Mucosa of gallbladder (tissue), 1 donor: ENCODE results near the gene NLGN2. TPM values are rescaled to one million over a fixed set of nuclear protein-coding genes. Genes with fewer than 3 reads are reported as not detected.

Experiments used
- DNase-seq: peaks from one replicate; pipeline ENCODE4 v3.0.0-alpha.2; 2020; ENCODE audit warnings: low spot score
- total RNA-seq: library from RNA; stranded (reverse); gene quantifications from one replicate; pipeline ENCODE4 v1.2.1, GENCODE V29; 2021
- donor health status: DM: no; HTN: no; CAD: no.

NLGN2 gene
- total RNA-seq, 1 donor from 2014 or later, result 35.2 TPM

DNA sequence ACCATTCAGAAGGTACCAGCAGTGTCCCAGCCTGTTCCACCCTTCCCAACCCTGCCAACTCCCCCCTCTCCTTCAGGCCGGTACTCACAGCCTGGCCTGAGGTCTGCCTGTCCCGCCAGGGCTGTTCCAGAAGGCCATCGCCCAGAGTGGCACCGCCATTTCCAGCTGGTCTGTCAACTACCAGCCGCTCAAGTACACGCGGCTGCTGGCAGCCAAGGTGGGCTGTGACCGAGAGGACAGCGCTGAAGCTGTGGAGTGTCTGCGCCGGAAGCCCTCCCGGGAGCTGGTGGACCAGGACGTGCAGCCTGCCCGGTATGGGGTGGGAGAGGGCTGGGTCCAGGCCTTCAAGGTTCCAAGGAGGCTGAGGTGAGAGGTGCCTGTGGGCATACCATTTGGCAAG, 7.2 kb downstream of the NLGN2 start:
- DNase-seq, result no peak

DNA sequence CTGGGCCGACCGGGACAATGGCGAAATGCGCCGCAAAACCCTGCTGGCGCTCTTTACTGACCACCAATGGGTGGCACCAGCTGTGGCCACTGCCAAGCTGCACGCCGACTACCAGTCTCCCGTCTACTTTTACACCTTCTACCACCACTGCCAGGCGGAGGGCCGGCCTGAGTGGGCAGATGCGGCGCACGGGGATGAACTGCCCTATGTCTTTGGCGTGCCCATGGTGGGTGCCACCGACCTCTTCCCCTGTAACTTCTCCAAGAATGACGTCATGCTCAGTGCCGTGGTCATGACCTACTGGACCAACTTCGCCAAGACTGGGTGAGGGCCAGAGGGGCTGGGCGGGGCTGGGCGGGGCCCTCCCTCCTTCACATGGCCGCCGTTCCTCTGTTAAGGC, 8.1 kb downstream of the NLGN2 start:
- no peak for DNase-seq

DNA sequence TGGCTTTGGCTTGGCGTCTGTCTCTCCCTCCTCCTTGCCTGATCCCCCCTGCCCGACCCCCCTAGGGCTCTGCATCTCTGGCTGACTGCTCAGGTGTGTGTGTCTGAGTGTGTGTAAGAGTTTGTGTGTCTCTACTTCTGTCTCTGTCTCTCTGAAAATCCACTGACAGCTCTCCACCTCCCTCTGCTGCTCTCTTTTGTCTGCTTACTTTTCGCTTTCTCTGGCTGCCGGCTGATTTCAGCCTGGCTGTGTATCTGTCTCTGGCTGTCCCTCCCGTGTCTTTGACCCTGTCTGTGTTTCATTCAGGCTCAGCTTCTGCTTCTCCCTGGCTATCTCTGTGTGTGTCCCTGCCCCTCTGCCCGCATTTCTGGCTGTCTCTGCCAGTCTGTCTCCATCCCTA, 8.7 kb downstream of the NLGN2 start:
- no peak for DNase-seq

DNA sequence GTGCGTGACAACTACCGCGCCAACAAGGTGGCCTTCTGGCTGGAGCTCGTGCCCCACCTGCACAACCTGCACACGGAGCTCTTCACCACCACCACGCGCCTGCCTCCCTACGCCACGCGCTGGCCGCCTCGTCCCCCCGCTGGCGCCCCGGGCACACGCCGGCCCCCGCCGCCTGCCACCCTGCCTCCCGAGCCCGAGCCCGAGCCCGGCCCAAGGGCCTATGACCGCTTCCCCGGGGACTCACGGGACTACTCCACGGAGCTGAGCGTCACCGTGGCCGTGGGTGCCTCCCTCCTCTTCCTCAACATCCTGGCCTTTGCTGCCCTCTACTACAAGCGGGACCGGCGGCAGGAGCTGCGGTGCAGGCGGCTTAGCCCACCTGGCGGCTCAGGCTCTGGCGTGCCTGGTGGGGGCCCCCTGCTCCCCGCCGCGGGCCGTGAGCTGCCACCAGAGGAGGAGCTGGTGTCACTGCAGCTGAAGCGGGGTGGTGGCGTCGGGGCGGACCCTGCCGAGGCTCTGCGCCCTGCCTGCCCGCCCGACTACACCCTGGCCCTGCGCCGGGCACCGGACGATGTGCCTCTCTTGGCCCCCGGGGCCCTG, 9.5 kb downstream of the NLGN2 start:
- no peak for DNase-seq

DNA sequence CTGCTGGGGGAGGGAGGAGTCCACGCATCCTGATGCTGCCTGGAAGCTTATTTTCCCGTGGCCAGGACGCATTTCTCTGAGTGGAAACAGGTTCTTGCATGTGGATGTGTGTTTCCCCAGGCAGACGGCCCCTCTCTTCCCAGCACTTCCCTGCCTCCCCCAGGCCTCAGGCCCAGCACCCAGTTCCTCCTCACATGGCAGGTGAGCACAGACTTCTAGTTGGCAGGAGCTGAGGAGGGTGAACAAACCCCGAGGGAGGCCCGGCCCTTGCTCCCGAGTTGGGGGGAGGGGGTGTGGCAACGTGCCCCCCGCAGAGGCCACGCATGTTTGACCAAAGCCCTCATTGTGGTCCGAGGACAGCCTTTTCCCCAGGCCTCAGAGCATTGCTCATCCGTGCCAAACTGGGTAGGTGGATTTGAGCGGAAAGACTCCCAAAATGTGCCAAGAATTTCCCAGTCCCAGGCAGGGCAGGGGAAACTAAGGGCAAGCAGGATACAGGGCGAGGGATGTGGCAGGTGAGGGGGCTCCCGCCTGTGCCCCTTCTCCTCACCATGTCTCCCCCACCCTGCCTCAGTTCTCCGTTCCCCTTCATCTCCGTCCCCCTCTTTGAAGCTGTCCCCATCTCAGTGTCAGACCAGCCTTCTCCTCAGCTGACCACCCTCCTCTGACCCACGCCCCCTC, 11.0 kb downstream of the NLGN2 start:
- DNase-seq, result no peak

DNA sequence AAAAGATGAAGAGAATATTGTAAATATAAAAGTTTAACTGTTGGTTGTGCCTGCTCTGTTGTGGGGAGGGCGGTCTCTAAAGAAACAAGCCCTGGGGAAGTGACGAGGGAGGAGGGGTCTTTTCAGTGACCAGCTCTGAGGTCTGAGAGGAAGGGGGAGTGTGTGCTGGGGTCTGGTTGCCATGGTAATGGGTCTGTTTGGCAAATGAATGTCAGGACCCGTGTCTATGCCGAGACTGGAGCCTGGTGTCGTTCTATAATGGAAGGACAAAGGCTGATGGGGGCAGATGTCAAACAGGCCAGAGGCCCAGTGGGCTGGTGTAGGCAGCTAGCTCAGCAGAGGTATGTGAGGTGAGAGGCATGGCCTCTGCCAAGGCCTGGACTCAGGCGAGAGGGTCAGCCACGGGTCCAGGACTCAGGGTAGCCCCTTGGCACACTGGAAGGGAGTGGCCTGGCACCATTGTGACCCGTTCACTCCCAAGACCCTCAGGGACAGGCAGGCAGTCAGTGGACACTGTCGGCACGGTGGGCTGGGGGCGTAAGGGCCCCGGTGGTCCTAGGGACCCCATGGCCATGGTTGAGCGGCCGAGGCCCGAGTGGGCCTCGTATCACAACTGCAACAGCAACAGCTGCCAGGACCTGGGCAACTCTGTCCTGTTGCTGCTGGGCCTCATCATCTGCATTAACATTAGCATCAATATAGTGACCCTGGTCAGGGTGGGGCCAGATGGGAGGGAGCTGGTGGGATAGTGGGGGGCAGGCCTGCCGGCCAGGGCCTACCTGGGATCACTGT, 12.4 kb downstream of the NLGN2 start, which contains the start of gene SPEM1:
Gene SPEM1 (plus strand): TSS at position 506 of the 792 bp plus-strand sequence. CDS start 61 bp downstream, at position 567.
- no peak for DNase-seq

DNA sequence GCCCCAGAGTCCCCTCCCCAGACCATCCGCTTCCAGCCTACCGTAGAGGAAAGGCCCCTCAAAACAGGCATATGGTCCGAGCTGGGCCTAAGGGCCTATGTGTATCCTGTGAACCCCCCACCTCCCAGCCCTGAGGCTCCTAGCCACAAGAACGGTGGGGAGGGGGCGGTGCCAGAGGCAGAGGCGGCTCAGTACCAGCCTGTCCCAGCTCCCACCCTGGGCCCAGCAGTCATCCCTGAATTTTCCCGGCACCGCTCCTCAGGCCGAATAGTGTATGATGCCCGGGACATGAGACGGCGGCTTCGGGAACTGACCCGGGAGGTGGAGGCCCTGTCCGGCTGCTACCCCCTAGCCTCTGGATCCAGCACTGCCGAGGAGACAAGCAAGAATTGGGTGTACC, 13.5 kb downstream of the NLGN2 start:
- no peak for DNase-seq

DNA sequence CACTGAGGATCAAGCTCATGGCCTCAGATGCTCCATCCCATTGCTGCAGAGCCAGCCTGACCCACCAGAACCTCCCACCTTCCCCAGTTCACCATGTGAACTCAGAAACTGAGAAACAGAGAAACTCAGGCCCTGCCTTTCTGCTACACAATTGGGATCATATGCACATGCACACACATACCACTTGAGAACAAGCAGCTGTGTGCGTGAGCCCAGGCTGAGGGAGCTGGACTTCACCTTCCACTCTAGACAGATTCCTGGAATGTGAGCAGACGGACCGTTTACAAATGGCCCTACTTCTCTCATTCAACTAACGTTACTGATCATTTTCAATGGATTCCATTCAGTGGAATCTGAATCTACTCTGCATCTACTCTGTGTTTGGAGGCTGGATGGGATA, 16.0 kb downstream of the NLGN2 start:
- DNase-seq, result no peak

DNA sequence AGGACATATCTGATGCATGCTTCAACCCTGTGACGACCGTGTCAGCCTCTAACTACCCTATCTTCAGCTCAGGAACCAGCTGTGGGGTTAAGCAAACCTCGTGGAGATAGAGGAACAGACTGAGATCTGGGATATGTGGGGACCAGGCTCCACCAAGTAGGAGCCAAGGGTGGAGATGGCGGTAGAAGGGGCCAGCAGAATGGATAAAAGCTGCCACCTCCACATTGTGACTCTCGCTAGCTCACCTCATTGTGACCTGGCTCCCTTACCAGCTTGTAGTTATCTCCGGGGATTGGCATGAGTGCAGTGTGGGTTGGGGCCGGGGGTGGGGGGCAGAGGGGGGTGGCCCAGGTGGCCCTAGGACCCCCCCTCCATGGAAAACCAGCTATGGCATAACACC, 17.7 kb downstream of the NLGN2 start, which contains the start of gene SPEM2:
Gene SPEM2 (plus strand): TSS at position 301 of the 400 bp plus-strand sequence. CDS start 73 bp downstream, at position 374.
- DNase-seq, result no peak

DNA sequence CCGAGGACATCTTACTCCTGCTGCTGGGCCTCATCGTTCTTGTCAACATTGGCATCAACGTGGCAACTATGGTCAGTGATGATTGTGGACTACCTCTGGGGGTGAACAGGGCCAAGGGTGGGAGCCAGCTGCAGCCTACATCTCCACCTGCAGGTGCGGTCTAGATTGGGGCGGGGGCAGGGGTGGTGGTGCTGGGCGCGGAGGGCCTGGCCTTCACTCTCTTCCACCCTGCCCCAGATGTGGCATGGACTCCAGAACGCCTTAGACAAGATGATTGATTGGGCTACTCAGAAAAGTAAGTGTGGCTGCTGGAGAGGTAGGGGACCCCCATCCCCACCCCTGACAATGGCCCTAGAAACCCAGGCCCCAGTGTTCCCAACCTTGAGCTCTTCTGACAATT, 18.1 kb downstream of the NLGN2 start:
- no peak for DNase-seq

DNA sequence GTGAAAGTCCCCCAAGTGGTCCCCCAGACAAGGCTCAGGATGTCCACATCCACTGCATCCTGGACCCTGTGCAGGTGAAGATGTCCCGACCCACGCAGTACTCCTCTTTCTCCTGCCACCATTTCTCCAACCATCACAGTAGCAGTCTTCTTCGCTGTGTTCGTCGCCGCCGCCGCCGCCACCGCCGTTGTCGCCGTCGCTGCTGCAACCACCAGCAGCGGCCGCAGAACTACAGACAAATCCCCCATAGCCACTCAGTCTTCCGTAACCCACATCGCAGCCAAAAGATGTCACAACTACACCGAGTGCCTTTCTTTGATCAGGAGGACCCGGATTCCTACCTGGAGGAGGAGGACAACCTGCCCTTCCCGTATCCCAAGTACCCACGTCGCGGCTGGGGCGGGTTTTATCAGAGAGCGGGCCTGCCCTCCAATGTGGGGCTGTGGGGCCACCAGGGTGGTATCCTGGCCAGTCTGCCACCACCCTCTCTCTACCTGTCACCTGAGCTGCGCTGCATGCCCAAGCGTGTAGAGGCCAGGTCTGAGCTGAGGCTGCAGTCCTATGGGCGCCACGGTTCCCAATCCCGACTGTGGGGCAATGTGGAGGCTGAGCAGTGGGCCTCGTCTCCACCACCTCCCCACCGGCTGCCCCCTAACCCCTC, 18.7 kb downstream of the NLGN2 start:
- DNase-seq, result no peak

DNA sequence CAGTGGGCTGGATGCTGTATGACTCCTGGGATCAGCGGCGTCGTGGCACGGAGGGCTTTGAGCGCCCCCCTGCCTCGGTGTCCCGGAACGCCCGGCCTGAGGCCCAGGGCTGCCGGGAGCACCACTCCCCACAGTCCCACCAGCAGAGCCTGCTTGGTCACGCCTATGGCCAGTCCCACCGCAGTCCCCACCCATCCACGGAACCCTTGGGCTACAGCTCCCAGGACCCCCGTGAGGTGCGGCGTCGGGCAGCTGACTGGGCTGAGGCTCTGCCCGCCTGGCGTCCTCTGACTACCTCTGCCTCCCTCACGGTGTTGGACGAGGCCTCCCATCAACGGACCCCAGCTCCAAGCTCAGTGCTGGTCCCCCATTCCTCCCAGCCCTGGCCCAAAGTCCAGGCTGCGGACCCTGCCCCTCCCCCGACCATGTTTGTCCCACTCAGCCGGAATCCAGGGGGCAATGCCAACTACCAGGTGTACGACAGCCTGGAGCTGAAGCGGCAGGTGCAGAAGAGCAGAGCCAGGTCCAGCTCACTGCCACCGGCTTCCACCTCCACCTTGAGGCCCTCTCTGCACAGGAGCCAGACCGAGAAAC, 19.3 kb downstream of the NLGN2 start:
- DNase-seq, result no peak

DNA sequence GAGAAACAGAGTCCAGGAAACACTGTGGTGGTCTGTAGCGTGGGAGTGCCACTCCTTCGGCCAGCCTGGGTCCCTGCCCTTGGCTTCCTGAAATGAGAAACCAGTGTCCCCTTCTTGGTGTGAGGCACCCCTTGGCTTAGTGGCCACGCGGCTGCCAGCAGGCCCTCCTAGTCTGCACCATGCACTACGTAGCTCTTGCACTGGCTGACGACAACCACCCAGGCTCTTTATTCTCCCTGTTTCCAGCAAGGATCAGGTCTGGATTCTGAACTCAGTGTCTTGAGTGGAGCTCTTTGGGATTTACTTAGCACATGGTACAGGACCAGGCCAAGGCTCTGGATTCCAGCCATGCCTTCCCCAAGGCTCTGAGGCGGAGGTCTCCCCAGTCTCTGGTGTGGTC, 19.9 kb downstream of the NLGN2 start:
- no peak for DNase-seq

DNA sequence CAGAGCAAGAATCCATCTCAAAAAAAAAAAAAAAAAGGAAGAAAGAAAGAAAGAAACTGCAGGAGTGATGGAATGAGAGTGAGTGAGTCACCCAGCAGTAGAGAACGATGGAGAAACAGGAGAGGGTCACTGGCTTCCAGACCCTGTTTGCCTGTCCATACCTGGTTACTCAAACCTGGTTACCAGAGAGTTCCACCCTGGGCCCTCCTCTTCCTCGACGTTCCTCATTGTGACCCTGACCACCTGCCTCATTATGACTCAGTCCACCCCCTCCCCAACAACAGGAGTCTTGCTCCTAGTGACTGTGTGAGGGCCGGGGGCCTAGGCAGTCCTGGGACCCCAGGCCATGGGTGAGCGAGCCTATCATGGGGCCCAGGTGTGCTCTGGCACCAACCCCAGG, 20.9 kb downstream of the NLGN2 start, which contains the start of gene SPEM3:
Gene SPEM3 (plus strand): TSS at position 301 of the 400 bp plus-strand sequence. CDS start 46 bp downstream, at position 347.
- no peak for DNase-seq

DNA sequence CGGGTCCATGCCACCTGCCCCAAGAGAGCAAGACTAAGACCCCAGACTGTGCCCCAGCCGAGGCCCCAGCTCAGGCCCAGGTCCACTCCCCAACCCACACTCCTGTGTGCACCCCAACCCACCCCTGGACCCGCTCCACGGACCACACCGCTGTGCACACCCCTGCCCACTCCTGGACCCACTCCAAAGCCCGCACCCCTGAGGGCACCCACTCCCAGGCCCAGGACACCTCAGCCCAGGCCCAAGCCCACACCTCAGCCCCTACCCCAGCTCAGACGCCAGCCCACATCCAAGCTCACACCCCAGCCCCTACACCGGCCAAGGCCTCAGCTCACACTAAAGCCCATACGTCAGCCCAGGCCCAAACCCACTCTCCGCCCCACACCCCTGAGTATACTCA, 22.1 kb downstream of the NLGN2 start:
- no peak for DNase-seq

DNA sequence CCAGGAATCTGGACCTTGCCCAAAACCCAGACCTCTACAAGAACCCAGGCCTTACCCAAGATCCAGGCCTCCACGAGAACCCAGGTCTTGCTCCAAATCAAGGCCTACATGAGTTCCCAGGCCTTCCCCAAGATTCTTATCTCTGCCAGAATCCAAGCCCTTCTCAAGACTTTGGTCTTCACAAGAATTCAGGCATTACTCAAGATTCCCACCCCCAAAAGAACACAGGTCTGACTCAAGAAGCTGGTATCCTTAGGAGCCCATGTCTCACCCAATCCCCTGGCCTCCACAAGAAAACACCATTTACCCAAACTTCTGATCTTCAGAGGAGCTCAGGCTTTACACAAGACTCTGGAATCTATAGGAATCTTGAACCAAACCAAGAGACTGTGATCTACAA, 23.6 kb downstream of the NLGN2 start:
- DNase-seq, result no peak

DNA sequence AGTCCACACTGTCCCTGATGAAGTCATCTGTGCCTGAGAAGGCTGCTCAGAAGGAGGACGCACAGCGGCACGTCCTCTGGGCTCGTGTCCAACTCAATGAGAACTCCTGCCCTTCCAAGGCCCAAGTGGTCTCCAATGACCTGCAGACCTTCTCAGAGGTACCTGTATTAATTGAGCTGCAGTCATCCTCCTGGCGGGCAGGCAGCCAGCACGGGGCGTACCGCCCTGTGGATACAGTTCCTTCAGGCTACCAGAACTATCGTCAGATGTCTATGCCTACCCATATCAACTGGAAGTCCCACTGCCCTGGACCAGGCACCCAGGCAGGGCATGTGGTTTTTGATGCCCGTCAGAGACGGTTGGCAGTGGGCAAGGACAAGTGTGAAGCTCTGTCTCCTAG, 24.7 kb downstream of the NLGN2 start:
- no peak for DNase-seq

DNA sequence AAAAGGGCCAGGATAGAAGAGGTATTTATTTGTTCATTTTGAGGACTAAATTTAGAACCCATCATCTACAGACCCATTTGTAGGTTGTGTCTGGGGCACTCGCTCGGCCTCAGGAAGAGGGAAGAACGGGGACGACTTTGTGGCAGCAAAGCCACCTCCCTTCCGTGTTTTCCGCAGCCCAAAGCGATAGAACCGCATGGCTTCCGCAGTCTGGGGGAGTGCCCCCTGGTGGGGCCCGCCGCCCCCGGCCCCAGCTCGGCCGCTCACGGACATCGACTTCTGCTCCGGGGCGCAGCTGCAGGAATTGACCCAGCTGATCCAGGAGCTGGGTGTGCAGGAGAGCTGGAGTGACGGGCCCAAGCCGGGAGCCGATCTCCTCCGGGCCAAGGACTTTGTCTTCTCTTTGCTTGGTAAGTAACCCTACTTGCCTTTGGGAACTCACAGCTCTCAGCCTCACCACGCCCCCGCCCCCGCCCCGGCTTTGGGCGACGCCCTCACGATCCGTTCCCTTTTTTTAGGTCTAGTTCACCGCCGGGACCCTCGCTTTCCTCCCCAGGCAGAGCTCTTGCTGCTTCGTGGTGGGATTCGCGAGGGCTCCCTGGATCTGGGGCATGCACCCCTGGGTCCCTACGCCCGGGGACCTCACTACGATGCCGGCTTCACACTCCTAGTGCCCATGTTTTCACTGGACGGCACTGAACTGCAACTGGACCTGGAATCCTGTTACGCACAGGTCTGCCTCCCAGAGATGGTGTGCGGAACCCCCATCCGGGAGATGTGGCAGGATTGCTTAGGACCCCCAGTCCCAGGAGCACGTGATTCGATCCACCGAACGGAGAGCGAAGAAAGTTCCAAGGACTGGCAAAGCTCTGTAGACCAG, 28.3 kb downstream of the NLGN2 start:
- DNase-seq, result peak; percentile 29

DNA sequence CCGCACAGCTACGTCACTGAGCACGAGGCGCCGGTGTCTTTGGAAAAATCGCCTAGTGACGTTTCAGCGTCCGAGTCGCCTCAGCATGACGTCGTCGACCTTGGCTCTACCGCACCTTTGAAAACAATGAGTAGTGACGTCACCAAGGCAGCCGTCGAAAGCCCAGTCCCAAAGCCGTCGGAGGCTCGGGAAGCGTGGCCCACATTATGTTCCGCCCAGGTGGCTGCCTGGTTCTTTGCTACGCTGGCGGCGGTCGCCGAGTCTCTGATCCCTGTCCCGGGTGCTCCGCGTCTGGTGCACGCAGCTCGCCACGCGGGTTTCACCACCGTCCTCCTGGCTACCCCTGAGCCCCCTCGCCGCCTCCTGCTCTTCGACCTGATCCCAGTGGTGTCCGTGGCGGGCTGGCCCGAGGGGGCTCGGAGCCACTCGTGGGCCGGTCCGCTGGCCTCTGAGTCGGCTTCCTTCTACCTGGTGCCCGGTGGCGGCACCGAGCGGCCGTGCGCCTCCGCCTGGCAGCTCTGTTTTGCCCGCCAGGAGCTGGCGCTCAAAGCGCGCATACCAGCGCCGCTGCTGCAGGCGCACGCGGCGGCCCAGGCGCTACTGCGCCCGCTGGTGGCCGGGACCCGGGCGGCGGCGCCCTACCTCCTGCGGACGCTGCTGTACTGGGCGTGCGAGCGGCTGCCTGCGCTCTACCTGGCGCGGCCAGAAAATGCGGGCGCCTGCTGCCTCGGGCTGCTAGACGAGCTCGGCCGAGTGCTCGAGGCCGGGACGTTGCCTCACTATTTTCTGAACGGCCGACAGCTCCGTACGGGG, 29.1 kb downstream of the NLGN2 start:
- DNase-seq, result peak; percentile 82

DNA sequence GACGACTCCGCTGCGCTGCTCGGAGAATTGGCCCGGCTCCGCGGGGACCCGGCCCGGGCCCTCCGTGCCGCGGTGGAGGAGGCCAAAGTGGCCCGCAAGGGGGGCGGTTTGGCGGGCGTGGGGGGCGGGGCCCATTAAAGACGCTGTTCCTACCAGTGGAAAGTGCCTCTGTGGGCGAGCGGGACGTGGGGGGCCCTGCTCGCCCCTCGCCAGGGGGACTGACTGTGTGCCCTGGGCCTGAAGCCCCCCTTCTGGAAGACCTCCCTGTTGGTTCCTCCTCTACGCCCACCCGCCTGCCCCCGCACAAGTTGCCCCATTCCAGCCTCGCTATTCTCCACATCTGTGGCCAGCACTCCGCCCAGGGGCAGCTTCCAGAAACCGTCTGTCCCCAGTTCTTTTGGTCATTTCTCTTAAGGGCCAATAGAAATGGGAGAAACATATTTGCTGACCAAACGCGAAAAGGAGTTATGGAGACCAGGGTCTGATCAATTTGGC, 29.8 kb downstream of the NLGN2 start:
- no peak for DNase-seq
